ENCODE results near the gene FAM174B. TPM values are rescaled to one million over a fixed set of nuclear protein-coding genes. Genes with fewer than 3 reads are reported as not detected.

The FAM174B gene
- total and polyA plus RNA-seq, 2 experiments from 2014 or later, result 15.0 to 21.8 TPM

DNA sequence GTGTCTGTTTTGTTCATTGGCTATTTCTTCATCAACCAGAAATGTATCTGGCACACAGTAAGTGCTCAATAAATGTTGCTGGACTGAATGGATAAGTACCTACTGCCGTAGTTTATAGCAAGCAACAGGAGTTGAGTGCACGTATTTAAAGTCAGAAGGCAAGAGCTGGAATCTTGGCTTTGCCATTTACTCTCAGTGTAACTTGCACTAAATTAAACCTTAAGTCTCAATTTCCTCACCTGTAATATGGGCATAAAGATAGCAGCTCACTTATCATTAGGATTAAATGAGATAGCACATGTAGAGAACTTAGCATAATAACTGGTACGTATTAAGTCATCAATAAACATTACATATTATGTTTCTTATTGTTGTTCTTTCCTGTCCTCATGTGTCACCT lies 13.0 kb upstream of the FAM174B start:
- Histone ChIP-seq H3K4me2 (no peak overlapping the region), H2AFZ (no peak overlapping the region), H3K9me2 (ENCODE audit: insufficient read depth) (no peaks in the 10 kb centered on the region), H3K27ac (ENCODE audit: low read depth) (no peak overlapping the region), H3K4me3 (no peak overlapping the region), H3K27me3 (ENCODE audit: insufficient read depth) (no peaks in the 10 kb centered on the region), H3K4me1 (ENCODE audit: insufficient read depth) (peaks cover 29% of the 10 kb centered on the region), H3K36me3 (ENCODE audit: insufficient read depth) (no peaks in the 10 kb centered on the region), H3K79me2 (replicated peaks; ENCODE audit: insufficient read depth) (no peaks in the 10 kb centered on the region), H4K20me1 (replicated peaks; ENCODE audit: insufficient read depth) (no peaks in the 10 kb centered on the region), H3F3A (replicated peaks; ENCODE audit: low read depth) (no peaks in the 10 kb centered on the region)
- no peak overlapping the region for H3K27ac Mint-ChIP-seq
- H3K4me3 Mint-ChIP-seq, result no peak overlapping the region
- no peak for DNase-seq (ENCODE audit: low spot score)
- no peaks in the 10 kb centered on the region; the same call in 2 of the 3 replicates for H3K9me3 Mint-ChIP-seq
- H3K36me3 Mint-ChIP-seq (ENCODE audit: low read depth), result no peaks in the 10 kb centered on the region
- peaks cover 13% of the 10 kb centered on the region for H3K27me3 Mint-ChIP-seq (ENCODE audit: insufficient read depth, low read depth, poor library complexity)
- ATAC-seq, result no peak
- TF ChIP-seq NANOG (IDR thresholded peaks at IDR 0.05; ENCODE audit: borderline replicate concordance) (no peak), JUNB (IDR thresholded peaks at IDR 0.05; ENCODE audit: unreplicated experiment) (no peak)
- TF ChIP-seq, protein P1, sequence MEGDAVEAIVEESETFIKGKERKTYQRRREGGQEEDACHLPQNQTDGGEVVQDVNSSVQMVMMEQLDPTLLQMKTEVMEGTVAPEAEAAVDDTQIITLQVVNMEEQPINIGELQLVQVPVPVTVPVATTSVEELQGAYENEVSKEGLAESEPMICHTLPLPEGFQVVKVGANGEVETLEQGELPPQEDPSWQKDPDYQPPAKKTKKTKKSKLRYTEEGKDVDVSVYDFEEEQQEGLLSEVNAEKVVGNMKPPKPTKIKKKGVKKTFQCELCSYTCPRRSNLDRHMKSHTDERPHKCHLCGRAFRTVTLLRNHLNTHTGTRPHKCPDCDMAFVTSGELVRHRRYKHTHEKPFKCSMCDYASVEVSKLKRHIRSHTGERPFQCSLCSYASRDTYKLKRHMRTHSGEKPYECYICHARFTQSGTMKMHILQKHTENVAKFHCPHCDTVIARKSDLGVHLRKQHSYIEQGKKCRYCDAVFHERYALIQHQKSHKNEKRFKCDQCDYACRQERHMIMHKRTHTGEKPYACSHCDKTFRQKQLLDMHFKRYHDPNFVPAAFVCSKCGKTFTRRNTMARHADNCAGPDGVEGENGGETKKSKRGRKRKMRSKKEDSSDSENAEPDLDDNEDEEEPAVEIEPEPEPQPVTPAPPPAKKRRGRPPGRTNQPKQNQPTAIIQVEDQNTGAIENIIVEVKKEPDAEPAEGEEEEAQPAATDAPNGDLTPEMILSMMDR (conservative IDR thresholded peaks at IDR 0.05; ENCODE audit: low read depth in 2 of 2), result no peak
- peaks cover 39% of the 10 kb centered on the region for H3K4me1 Mint-ChIP-seq

GRCh38 chr15:92667970-92668485 lies 12.5 kb upstream of the FAM174B start:
- H4K20me1 ChIP-seq (replicated peaks; ENCODE audit: insufficient read depth), result no peaks in the 10 kb centered on the region

More at GRCh38 chr15:92667970-92668485, 12.5 kb upstream of the FAM174B start:
- Mint-ChIP-seq H3K36me3 (ENCODE audit: low read depth) (no peaks in the 10 kb centered on the region), H3K9me3 (no peaks in the 10 kb centered on the region; the same call in 2 of the 3 replicates), H3K4me3 (no peak overlapping the region), H3K4me1 (peaks cover 36% of the 10 kb centered on the region), H3K27me3 (ENCODE audit: insufficient read depth, low read depth, poor library complexity) (peaks cover 13% of the 10 kb centered on the region), H3K27ac (no peak overlapping the region)
- Histone ChIP-seq H3K79me2 (replicated peaks; ENCODE audit: insufficient read depth) (no peaks in the 10 kb centered on the region), H3K27me3 (ENCODE audit: insufficient read depth) (no peaks in the 10 kb centered on the region), H3F3A (replicated peaks; ENCODE audit: low read depth) (no peaks in the 10 kb centered on the region), H3K36me3 (ENCODE audit: insufficient read depth) (no peaks in the 10 kb centered on the region), H3K4me1 (ENCODE audit: insufficient read depth) (peaks cover 29% of the 10 kb centered on the region), H2AFZ (peak overlapping the region; percentile 80), H3K27ac (ENCODE audit: low read depth) (no peak overlapping the region), H3K4me2 (peak overlapping the region; percentile 74), H3K9me2 (ENCODE audit: insufficient read depth) (no peaks in the 10 kb centered on the region), H3K4me3 (peak overlapping the region; percentile 26; the same call in 1 of the 2 replicates)
- no peak for DNase-seq (ENCODE audit: low spot score)
- TF ChIP-seq, protein P2, sequence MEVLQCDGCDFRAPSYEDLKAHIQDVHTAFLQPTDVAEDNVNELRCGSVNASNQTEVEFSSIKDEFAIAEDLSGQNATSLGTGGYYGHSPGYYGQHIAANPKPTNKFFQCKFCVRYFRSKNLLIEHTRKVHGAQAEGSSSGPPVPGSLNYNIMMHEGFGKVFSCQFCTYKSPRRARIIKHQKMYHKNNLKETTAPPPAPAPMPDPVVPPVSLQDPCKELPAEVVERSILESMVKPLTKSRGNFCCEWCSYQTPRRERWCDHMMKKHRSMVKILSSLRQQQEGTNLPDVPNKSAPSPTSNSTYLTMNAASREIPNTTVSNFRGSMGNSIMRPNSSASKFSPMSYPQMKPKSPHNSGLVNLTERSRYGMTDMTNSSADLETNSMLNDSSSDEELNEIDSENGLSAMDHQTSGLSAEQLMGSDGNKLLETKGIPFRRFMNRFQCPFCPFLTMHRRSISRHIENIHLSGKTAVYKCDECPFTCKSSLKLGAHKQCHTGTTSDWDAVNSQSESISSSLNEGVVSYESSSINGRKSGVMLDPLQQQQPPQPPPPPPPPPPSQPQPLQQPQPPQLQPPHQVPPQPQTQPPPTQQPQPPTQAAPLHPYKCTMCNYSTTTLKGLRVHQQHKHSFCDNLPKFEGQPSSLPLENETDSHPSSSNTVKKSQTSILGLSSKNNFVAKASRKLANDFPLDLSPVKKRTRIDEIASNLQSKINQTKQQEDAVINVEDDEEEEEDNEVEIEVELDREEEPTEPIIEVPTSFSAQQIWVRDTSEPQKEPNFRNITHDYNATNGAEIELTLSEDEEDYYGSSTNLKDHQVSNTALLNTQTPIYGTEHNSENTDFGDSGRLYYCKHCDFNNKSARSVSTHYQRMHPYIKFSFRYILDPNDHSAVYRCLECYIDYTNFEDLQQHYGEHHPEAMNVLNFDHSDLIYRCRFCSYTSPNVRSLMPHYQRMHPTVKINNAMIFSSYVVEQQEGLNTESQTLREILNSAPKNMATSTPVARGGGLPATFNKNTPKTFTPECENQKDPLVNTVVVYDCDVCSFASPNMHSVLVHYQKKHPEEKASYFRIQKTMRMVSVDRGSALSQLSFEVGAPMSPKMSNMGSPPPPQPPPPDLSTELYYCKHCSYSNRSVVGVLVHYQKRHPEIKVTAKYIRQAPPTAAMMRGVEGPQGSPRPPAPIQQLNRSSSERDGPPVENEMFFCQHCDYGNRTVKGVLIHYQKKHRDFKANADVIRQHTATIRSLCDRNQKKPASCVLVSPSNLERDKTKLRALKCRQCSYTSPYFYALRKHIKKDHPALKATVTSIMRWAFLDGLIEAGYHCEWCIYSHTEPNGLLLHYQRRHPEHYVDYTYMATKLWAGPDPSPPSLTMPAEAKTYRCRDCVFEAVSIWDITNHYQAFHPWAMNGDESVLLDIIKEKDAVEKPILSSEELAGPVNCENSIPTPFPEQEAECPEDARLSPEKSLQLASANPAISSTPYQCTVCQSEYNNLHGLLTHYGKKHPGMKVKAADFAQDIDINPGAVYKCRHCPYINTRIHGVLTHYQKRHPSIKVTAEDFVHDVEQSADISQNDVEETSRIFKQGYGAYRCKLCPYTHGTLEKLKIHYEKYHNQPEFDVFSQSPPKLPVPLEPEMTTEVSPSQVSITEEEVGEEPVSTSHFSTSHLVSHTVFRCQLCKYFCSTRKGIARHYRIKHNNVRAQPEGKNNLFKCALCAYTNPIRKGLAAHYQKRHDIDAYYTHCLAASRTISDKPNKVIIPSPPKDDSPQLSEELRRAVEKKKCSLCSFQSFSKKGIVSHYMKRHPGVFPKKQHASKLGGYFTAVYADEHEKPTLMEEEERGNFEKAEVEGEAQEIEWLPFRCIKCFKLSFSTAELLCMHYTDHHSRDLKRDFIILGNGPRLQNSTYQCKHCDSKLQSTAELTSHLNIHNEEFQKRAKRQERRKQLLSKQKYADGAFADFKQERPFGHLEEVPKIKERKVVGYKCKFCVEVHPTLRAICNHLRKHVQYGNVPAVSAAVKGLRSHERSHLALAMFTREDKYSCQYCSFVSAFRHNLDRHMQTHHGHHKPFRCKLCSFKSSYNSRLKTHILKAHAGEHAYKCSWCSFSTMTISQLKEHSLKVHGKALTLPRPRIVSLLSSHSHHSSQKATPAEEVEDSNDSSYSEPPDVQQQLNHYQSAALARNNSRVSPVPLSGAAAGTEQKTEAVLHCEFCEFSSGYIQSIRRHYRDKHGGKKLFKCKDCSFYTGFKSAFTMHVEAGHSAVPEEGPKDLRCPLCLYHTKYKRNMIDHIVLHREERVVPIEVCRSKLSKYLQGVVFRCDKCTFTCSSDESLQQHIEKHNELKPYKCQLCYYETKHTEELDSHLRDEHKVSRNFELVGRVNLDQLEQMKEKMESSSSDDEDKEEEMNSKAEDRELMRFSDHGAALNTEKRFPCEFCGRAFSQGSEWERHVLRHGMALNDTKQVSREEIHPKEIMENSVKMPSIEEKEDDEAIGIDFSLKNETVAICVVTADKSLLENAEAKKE (CRISPR knock-in tag; IDR thresholded peaks at IDR 0.05), result no peak
- no peak for TF ChIP-seq EZH2 (IDR thresholded peaks at IDR 0.05; ENCODE audit: low read depth, unreplicated experiment)
- no peak for TF ChIP-seq NANOG (IDR thresholded peaks at IDR 0.05; ENCODE audit: borderline replicate concordance)
- no peak for ATAC-seq

Data from GM23338 (cell line).